ENCODE data around the gene ACSL6.

GRCh38 chr5:131994533-131995226 lies 16.8 kb downstream of the ACSL6 start:
- TF ChIP-seq CTCF (conservative IDR thresholded peaks at IDR 0.05; ENCODE audit: low read length) (no peak), EZH2phosphoT487 (IDR thresholded peaks at IDR 0.05; ENCODE audit: borderline replicate concordance) (no peak)

All from Loucy (cell line).